Peyer's patch (tissue), 4 donors: Measurements from ENCODE around the gene PPIA. TPM values are rescaled to one million over a fixed set of nuclear protein-coding genes. Genes with fewer than 3 reads are reported as not detected.

ENCODE experiments used
- DNase-seq, 3 donors: peaks; one replicate each; pipeline ENCODE4 v3.0.0-alpha.2; 2017 to 2019
- H3K27ac ChIP-seq, 4 donors: fragments of 200-600 bp; sonication (generic); one replicate each; pipeline ENCODE4 v1.5.1; 2016 to 2019
- H3K27me3 ChIP-seq, 2 donors: fragments of 200-600 bp; sonication (generic); one replicate each; pipeline ENCODE4 v1.5.1; 2019
- H3K36me3 ChIP-seq, 3 donors: fragments of 200-600 bp; sonication (generic); one replicate each; pipeline ENCODE4 v1.5.1; 2016 to 2019
- H3K4me1 ChIP-seq, 4 donors: fragments of 200-600 bp; sonication (generic); one replicate each; pipeline ENCODE4 v1.5.1; 2016 to 2019
- H3K4me3 ChIP-seq, 4 donors: fragments of 200-600 bp; sonication (generic); 1 replicate in 3 of 4; 2 replicates in 1 of 4; pipeline ENCODE4 v1.5.1; 2016 to 2019; ENCODE audit warnings: mild to moderate bottlenecking in 1 of 4
- H3K9me3 ChIP-seq, 4 donors: fragments of 200-600 bp; sonication (generic); one replicate each; pipeline ENCODE4 v1.5.1; 2016 to 2019; ENCODE audit warnings: mild to moderate bottlenecking in 1 of 4
- POLR2A ChIP-seq, 2 donors: fragments of 450-650 bp; IDR thresholded peaks; one replicate each; pipeline ENCODE4 v1.5.1; 2017; ENCODE audit warnings: antibody characterized with exemption in 2 of 2, mild to moderate bottlenecking in 2 of 2, moderate library complexity in 2 of 2
- total RNA-seq, 4 donors: library from RNA; depleted of rRNA; stranded (reverse); fragments of >200 nt; gene quantifications; one replicate each; pipeline ENCODE4 v1.1.0, GENCODE V29; 2016
- TF ChIP-seq, protein P1 (sequence below), 6 experiments: fragments of 450-650 bp in 4 of 6; fragments of 200-600 bp in 2 of 6; sonication (generic) in 1 of 6; IDR thresholded peaks; one replicate each; pipeline ENCODE4 v1.5.1; 2017 to 2019; ENCODE audit warnings: antibody characterized with exemption in 6 of 6, mild to moderate bottlenecking in 3 of 6, moderate library complexity in 1 of 6

Gene PPIA
- total RNA-seq, 4 donors from 2014 or later = 565 to 1,018 (median 894) TPM

DNA sequence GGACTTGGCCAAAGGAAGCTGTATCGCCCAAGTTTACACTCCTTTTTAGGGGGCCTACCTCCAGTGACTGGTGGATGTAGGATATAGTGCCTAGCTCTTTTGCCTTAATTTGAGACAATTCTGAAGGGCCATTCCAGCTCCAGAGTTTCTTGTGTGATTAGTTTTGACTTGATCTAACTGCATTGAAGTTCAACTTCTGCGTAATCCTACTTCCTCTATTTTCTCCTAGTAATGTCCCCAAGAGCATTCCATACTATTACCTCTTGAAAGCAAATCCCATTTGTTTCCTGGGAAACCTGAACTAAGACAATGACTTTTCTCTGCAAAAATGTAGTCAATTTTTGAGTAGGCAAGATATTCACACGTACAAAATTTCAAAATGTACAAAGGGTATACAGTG, 56.1 kb downstream of the PPIA start:
- H3K4me3 ChIP-seq = no peak overlapping the region
- TF ChIP-seq POLR2A (IDR thresholded peaks at IDR 0.05) = no peak
- TF ChIP-seq, protein P1, sequence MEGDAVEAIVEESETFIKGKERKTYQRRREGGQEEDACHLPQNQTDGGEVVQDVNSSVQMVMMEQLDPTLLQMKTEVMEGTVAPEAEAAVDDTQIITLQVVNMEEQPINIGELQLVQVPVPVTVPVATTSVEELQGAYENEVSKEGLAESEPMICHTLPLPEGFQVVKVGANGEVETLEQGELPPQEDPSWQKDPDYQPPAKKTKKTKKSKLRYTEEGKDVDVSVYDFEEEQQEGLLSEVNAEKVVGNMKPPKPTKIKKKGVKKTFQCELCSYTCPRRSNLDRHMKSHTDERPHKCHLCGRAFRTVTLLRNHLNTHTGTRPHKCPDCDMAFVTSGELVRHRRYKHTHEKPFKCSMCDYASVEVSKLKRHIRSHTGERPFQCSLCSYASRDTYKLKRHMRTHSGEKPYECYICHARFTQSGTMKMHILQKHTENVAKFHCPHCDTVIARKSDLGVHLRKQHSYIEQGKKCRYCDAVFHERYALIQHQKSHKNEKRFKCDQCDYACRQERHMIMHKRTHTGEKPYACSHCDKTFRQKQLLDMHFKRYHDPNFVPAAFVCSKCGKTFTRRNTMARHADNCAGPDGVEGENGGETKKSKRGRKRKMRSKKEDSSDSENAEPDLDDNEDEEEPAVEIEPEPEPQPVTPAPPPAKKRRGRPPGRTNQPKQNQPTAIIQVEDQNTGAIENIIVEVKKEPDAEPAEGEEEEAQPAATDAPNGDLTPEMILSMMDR (IDR thresholded peaks at IDR 0.05) = no peak
- no peaks in the 10 kb centered on the region for H3K4me1 ChIP-seq
- H3K27me3 ChIP-seq = no peaks in the 10 kb centered on the region
- H3K27ac ChIP-seq = no peak overlapping the region
- DNase-seq = no peak
- no peaks in the 10 kb centered on the region for H3K36me3 ChIP-seq
- H3K9me3 ChIP-seq = no peaks in the 10 kb centered on the region

Other genes starting within 250 kb of the PPIA start
- 10 to 100 TPM; 67.8 to 96.4 (median 88.9) TPM for gene DDX56, start 222.8 kb upstream of the PPIA start, total RNA-seq
- gene TMED4, start 214.4 kb upstream of the PPIA start, total RNA-seq = 100 to 1,000 TPM in 3 of 4 donors, 10 to 100 TPM in 1; 80.9 to 319 (median 262) TPM
- gene OGDH, start 190.1 kb upstream of the PPIA start, total RNA-seq = 100 to 1,000 TPM in 3 of 4 donors, 10 to 100 TPM in 1; 88.3 to 246 (median 217) TPM
- gene ZMIZ2, start 47.8 kb upstream of the PPIA start, total RNA-seq = 100 to 1,000 TPM in 2 of 4 donors, 10 to 100 TPM in 2; 34.9 to 150 (median 93.3) TPM
- gene H2AZ2, start 51.4 kb downstream of the PPIA start, total RNA-seq = 10 to 100 TPM; 67.7 to 83.2 (median 74.3) TPM
- 10 to 100 TPM; 13.8 to 21.5 (median 15.8) TPM for gene PURB, start 88.8 kb downstream of the PPIA start, total RNA-seq
- gene MYO1G, start 182.3 kb downstream of the PPIA start, total RNA-seq = 10 to 100 TPM in 1 of 4 donors, 1 to 10 TPM in 3; 2.7 to 14.9 (median 5.0) TPM
- gene CCM2, start 203.5 kb downstream of the PPIA start, total RNA-seq = 10 to 100 TPM; 23.3 to 49.5 (median 32.5) TPM